ENCODE results near the gene SHANK2.

DNA sequence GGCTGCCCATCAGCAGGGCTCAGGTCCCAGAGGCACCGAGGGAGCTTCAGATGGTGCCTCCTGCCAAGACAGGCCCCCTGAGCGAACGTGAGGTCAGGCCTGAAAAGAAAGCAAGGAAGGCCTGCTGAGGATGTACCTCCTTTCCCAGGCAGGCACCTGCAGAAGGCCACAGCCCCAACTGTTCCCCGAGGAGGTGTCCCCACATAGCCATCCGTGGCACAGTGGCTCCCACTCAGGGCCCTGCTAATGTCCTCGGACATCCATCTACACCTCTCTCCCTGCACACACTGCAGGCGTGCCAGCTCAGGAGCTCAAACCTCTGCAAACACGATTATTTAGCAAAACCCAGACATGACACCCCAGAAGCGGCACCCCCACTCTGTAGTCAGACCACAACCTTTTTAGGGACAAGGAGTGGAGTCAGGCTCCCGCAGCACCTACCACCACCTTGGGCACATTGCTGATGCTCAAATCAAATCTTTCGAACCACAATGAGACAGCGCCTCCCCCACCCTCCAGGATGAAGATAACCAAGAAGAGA, 36.9 kb downstream of the SHANK2 start:
- TF ChIP-seq, protein P1, sequence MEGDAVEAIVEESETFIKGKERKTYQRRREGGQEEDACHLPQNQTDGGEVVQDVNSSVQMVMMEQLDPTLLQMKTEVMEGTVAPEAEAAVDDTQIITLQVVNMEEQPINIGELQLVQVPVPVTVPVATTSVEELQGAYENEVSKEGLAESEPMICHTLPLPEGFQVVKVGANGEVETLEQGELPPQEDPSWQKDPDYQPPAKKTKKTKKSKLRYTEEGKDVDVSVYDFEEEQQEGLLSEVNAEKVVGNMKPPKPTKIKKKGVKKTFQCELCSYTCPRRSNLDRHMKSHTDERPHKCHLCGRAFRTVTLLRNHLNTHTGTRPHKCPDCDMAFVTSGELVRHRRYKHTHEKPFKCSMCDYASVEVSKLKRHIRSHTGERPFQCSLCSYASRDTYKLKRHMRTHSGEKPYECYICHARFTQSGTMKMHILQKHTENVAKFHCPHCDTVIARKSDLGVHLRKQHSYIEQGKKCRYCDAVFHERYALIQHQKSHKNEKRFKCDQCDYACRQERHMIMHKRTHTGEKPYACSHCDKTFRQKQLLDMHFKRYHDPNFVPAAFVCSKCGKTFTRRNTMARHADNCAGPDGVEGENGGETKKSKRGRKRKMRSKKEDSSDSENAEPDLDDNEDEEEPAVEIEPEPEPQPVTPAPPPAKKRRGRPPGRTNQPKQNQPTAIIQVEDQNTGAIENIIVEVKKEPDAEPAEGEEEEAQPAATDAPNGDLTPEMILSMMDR (IDR thresholded peaks at IDR 0.05): no peak
- TF ChIP-seq POLR2AphosphoS5 (IDR thresholded peaks at IDR 0.05): no peak
